ENCODE results near the gene OR1C1.

GRCh38 chr1:247797518-247797917 lies 37.2 kb upstream of the OR1C1 start:
- TF ChIP-seq POLR2A (IDR thresholded peaks at IDR 0.05; ENCODE audit: low read length) (no peak), GATA1 (IDR thresholded peaks at IDR 0.05; ENCODE audit: low read depth, low read length) (no peak)

Data from erythroblast (primary cell).